ENCODE measurements around the gene PACRG.

DNA sequence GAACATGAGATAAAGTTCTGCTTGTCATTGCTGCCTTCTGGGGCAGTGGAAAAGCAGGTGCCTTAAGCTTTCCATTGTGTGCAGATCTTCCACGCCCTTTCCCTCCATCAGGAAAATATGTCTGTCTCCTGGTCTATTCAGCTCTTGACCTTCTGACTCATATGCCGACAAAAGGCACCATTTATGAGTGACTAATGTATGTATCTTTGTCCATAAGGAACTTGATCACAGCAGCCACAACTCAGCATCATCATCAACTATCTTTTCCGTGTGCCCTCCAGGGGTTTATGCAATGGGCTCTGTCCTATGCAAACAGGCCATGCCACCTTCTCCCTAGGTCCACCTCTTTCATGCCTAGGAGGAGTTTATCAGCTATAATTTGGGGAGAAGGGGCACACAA is 584.1 kb downstream of the PACRG start:
- TF ChIP-seq POLR2A (IDR thresholded peaks at IDR 0.05): no peak
- TF ChIP-seq, protein P1, sequence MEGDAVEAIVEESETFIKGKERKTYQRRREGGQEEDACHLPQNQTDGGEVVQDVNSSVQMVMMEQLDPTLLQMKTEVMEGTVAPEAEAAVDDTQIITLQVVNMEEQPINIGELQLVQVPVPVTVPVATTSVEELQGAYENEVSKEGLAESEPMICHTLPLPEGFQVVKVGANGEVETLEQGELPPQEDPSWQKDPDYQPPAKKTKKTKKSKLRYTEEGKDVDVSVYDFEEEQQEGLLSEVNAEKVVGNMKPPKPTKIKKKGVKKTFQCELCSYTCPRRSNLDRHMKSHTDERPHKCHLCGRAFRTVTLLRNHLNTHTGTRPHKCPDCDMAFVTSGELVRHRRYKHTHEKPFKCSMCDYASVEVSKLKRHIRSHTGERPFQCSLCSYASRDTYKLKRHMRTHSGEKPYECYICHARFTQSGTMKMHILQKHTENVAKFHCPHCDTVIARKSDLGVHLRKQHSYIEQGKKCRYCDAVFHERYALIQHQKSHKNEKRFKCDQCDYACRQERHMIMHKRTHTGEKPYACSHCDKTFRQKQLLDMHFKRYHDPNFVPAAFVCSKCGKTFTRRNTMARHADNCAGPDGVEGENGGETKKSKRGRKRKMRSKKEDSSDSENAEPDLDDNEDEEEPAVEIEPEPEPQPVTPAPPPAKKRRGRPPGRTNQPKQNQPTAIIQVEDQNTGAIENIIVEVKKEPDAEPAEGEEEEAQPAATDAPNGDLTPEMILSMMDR (IDR thresholded peaks at IDR 0.05): no peak

Data from testis (tissue), 2 donors.